GM21367 (cell line): ENCODE results near the gene CASP6.
"Not testable (repeated sequence)": the region's sequence is repeated elsewhere in the genome, so short reads cannot be mapped to it uniquely, and the experiment has no call there.

Experiments used
- ATAC-seq: cut with Tn5 transposase; IDR thresholded peaks from one replicate; pipeline ENCODE4 v1.9.1; 2021; ENCODE audit not compliant: unreplicated experiment

The CASP6 gene

DNA sequence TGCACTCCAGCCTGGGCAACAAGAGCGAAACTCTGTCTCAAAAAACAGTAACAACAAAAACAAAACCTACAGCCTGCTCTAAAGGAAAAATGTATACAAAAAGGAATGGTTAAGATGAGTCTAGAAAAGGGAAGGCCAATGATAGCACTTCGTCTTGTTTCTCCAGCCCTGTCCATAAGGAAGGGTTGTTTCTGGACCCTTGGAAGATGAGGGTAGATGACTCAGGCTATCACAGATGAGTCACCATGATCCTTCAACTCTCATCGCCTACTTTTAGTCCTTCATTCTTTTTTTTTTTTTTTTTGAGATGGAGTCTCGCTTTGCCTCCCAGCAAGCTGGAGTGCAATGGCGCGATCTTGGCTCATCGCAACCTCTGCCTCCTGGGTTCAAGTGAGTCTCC lies 17.8 kb upstream of the CASP6 start:
- no peak for ATAC-seq

DNA sequence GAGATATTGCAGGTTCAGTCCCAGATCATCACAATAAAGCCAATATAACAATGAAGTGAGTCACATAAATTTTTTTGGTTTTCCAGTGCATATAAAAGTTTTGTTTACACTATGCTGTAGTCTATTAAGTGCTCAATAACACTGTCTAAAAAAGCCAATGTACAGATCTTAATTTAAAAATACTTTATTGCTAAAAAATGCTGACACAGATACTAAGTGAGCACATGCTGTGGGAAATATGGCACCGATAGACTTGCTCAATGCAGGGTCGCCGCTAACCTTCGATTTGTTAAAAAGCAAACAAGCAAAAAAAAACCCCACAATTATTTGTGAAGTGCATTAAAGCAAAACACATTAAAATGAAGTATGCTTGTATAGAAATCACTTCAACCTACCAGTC lies 16.4 kb upstream of the CASP6 start:
- no peak for ATAC-seq

DNA sequence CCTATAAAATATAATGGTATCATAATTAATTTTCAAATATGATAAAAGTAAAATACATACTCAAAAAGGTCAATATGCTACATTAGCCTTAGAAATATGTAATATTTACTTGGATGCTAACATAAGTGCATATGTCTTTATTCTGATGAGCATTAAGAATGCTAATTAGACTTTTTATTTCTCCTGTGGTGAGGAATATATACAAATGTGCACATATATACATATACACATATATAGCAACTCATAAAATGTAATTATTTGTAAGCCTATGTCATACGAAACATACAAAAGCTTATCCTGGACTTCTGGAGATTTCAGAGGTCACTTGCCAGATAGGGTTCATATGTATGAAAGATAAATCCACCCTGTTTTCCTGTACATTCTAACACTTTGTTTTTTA lies 15.5 kb upstream of the CASP6 start:
- ATAC-seq = no peak

DNA sequence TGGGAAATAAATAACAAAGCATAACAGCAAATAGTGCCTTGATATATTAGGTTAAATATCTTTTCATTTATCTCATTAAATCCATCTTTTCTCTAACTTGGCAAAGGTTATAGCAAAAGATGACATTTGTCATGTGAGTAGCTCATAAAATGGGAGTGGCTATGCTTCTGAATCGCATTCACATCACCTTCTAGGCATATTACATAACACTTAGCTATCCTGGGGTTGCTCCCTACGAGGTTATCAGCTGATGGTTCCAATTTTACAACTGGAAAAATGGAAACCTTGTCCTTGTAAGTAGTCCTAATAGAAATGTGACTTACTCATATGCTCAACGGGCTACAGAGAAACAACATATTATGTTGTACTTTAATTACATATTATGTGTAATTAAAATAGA lies 10.3 kb upstream of the CASP6 start:
- ATAC-seq = no peak

DNA sequence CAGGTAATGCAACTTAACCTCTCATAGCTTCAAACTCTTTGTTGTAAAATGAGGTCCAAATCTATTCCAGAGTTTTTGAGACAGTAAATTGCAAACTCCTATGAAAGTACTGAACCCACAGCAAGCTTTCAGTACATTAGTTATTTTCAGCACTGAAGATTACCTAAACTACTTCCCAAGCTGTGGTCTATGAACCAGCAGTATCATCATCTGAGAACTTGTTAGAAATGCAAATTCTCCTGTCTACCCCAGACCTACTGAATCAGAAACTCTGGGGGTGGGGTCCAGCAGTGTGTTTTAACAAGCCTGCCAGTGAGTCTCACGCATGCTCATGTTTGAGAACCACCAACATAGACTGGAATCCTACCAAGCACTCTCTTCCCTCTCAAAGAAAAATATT lies 5.7 kb upstream of the CASP6 start:
- peak; percentile 87 for ATAC-seq

DNA sequence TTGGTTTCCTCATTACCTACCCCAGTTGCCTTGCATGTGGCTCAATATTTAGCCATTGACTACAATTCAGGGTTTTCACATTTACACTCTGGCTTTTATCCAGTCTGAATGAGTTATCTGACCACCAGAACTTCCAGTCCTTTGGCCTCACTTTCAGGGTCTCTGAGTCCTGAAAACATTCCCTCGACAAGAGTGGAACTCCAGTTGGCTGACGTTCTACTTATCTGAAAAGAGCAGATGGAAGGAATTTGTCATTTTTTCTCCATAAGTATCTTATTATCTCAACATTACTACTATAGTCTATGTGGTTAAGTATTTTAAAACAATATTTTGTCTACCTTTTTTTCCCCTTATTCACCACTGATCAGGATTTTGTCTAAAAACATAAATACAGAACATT lies 5.2 kb upstream of the CASP6 start:
- ATAC-seq = no peak

DNA sequence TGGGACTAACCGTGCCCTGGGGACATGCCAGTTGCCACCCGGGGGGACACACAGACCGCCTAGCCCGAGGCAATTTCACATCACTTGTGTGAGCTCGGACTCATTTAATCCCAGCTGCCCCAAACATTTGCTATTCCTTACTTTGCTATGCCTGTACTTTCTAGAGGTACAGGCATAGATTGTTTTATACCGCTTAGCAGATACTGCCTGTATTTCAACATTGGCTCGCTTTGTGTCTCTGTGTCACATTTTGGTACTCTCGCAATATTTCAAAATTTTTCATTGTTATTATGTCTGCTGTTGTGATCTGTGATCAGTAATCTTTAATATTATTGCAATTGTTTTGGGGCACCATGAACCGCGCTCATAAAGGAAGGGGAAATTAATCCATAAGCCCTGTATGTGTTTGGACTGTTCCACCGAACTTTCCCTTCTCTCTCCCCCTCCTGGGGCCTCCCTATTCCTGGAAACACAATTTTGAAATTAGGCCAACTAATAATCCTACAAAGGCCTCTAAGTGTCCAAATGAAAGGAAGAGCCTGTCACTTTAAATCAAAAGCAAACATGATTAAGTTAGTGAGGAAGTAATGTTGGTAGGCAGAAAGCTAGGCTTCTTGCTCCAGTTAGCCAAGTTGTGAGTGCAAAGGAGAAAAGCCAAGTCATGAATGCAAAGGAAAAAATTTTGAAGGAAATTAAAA lies 568 bp upstream of the CASP6 start:
- ATAC-seq = no peak

DNA sequence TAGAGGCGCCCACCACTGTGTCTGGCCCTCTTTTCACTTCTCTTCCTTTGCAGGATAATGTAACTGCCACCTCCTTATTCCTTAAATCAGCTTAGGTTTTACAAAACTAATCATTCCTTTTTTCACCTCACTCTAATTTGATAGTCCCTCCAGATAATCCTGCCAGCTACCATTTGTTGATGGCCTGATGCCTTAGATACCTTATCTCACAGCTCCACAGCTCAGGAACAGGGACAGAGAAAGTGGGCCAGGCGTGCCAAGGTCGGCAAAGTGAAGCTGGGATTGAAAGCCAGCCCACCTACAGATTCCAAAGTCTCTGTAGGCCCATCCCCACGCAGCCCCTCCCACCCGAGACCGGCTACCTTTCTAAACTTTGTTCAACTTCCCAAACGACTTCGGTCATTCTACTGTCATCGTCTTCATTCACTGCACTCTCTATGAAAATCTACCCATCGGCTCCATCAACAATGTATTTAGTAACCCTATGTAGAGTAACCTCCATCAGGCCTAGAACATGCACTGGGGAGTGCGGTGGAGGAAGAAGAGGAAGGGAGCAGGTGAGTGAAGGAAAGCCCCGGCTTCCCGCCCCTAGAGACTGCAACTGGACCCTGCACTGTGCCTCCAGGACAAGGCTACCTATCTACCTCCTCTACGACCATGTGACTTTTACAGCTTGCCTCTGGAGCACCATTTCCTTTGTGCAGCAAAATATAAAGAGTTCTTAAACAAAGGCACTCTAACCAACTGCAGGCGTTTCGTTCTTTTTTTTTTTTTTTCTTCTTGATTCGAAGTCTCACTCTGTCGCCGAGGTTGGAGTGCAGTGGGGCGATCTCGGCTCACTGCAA lies 1.5 kb downstream of the CASP6 start:
- no peak for ATAC-seq

DNA sequence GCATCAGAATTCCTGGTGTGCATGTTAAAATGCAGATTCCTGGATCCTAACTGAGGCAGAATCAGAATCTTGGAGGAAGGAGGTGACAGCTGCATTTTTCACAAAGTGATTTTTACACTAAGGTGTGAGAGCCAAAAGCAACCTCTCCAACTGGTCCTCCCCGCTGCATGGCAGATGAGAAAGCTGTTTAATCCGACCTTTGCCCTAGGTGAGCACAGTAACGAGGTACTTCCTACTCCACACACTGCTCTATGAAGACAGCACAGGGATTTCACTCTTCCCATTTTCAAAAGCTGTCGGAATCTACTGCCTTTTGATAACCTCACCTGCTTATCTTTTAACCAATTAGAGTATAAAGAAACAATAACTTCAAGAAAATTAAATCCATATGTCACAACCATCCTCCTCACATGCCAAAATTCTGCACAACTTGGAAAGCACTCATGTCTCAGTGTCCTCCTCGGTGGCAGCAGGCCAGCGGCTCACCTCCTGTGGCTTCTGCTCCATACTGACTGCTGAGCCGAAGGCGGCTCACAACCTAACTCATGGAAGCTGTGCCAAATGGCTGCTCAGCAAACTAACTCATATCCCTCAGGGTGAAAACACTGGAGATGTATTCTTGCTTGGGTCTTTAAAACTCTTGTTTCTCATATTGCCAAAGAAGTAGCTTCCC lies 3.6 kb downstream of the CASP6 start:
- no peak for ATAC-seq

DNA sequence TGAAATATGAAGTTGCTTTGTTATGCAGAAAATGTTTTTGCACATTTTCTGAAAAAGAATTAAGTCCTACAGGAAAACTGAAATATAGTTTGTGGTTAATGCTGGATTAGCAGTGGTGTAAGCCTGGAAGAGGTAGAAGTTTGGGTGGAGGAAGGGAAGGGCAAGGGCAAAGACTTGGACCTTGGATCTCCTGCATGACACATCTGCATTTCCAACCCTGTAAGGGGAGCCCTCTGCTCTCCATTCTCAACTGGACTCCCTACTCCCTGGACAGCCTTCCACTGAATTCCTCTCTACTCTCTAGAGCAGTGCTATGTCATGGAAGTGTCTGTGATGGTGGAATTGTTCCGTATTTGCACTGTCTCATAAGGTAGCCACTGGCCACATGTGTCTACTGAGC lies 4.6 kb downstream of the CASP6 start:
- ATAC-seq = no peak

DNA sequence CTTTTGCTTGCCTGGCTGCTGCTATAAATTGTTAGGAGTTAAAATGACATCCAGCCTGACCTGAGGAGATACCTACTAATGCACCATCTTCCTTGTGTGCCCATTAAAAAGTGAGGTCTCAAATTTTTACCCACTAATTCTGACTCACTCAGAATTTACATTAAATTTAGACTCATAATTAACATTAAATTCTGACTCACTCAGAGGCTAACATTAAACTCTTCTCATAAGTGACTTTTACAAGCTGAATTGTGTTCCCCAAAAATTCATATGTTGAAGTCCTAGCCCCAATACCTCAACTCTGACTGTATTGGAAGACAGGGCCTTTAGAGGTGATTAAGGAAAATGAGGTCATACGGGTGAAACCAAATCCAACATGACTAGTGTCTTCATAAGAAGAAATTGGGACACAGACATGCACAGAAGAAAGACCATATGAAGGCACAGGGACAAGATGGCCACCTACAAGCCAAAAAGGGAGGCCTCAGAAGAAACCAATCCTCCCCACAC lies 11.8 kb downstream of the CASP6 start:
- ATAC-seq = no peak

DNA sequence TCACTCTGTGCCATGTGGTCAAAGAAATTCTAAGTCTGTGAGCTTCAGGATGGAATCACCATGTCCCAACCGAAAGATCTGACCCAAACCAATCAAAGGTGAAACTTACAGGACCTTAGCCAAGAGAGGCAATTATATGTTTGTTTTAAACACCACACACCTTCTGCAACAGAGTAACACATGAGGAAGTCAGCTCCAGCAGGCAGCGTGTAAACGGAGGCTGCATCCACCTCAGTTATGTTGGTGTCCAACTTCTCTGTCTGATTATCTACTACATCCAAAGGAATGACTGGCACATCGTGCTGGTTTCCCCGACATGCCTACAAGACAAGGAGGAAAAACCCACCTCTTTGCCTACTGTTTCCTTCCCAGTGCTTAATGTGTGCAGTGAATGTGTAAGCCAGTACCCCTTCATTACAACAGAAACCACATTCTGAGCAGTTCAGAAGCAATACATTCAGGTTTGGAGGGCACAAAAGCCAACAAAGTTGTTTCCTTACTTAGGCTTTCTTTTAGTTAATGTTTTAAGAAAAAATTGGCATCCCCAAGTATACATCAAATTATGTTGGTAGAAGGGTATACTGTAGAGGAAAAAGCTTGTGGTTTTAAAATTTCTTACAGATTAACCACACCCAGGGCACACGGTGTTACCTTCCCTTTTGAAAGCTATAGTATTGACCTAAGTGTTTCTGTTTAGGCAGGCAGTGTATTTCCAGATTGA lies 12.4 kb downstream of the CASP6 start:
- peak; percentile 89 for ATAC-seq

DNA sequence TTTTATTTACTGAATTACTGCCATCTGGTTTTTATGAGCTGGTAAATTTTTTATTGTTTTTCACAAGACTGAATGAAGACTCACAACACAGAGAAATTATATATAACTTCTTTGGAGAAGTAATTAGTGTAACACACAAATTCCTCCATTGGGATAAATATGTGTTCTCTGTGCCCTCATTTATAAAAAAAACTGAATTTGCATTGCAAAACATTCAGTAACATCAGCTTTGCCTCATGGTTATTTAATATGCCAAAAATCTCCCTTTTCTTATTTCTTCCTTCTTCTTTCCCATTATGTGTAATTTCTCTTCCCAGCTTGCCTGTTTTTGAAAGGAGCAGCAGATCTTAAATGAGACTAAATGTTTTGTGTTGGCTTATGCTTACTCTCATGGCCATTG lies 18.5 kb downstream of the CASP6 start:
- no peak for ATAC-seq

DNA sequence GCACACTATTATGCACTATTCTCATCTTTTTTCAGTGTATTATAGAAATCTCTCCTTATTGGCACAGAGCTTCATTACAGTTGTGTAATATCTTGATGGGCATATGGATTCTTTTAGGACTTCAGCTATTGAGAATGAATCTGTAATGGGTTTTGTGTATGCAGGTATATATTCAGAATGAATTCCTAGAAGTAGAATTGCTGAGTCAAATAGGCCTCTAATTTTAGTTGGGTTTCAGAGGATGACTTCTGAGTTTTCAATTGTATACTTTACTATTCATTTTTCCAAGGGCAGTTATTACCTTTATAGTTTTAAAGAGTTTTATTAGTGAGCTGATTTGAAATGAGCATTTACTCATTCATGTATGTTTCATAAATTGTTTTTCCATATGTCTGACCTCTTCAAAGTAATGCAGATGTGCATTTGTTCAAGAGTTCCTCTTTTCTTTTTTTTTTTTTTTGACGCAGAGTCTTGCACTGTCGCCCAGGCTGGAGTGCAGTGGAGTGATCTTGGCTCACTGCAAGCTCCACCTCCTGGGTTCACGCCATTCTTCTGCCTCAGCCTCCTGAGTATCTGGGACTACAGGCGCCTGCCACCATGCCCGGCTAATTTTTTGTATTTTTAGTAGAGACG lies 19.5 kb downstream of the CASP6 start:
- ATAC-seq = no peak

DNA sequence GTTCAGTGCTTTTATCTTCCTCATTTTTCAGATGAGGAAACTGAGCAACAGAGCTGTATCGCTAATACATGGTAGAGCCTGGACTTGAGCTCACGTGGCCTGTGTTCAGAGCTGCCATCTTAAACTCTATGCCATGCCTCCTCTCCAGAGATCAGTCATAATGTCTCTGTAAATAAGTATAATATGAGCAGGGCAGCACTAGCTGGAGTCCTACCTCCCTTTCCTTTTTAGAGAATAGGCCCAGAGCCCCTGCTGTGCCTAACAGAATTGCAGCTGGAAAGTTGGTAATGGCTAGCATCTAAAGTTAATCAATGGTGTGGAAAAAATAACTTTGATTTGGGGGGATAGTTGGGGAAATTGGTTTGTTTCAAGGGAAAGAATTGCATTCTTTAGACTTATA lies 20.4 kb downstream of the CASP6 start:
- ATAC-seq = no peak

DNA sequence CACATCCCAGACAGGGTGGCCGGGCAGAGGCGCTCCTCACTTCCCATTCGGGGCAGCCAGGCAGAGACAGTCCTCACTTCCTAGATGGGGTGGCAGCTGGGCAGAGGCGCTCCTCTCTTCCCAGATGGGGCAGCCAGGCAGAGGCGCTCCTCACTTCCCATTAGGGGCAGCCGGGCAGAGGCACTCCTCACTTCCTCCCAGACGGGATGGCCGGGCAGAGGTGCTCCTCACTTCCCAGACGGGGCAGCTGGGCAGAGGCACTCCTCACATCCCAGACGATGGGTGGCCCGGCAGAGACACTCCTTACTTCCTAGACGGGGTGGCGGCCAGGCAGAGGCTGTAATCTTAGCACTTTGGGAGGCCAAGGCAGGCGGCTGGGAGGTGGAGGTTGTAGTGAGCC lies 24.3 kb downstream of the CASP6 start:
- ATAC-seq = not testable (repeated sequence)

DNA sequence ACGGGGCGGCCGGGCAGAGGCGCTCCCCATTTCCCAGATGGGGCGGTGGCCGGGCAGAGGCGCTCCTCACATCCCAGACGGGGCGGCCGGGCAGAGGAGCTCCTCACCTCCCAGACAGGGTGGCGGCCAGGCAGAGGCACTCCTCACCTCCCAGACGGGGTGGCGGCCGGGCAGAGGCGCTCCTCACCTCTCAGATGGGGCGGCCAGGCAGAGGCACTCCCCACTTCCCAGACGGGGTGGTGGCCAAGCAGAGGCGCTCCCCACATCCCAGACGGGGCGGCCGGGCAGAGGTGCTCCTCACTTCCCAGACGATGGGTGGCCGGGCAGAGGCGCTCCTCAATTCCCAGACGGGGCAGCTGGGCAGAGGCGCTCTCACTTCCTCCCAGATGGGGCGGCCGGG lies 24.8 kb downstream of the CASP6 start:
- ATAC-seq = not testable (repeated sequence)

DNA sequence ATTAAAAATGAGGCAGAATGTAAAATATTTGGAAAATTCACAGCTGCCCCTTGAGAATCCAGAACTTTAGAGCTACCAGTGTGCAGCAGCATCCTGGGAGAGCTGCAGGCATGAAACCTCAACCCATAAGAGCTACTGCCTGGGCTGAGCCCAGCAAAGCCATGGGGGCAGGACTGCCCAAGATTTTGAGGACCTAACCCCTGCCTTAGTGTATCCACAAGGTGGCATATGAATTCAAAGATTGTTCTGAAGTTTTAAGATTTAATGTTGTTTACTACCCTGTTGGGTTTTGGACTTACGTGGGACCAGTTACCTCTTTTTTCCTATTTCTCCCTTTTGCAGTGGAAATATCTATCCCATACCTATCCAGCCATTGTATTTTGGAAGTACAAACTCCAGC lies 26.4 kb downstream of the CASP6 start:
- no peak for ATAC-seq

DNA sequence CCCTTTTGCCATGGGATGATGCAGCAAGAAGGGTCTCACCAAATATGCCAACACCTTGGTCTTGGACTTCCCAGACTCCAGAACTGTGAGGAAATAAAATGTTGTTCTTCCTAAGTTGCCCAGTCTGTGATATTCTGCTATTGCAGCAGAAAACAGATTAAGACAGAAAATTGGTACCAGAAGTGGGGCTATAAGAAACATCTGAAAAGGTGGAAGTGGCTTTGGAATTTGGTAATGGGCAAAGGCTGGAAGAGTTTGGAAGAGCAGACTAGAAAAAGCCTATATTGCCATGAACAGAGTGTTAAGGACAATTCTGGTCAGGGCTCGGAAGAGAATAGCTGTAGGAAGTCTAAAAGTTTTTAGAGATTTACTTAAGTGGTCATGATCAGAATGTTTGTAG lies 27.4 kb downstream of the CASP6 start:
- no peak for ATAC-seq

DNA sequence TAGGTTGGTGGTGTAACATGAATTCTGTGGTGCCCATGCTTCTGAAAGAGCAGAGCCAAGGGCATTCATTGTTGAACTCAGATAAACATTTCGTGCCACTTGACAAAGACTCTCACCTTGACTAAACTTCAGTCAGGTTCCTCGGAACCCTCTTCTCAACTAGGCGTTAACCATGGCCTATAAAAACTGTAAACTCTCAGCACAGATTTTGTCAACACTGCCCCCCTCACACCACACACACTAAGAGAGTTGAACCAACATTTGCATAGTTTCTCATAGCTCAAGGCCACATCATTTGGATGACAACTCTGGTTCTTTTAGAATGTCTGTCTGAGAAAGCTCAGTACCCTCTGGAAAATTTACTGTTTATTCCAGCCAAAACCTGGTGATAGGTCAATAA lies 28.1 kb downstream of the CASP6 start:
- peak; percentile 67 for ATAC-seq

DNA sequence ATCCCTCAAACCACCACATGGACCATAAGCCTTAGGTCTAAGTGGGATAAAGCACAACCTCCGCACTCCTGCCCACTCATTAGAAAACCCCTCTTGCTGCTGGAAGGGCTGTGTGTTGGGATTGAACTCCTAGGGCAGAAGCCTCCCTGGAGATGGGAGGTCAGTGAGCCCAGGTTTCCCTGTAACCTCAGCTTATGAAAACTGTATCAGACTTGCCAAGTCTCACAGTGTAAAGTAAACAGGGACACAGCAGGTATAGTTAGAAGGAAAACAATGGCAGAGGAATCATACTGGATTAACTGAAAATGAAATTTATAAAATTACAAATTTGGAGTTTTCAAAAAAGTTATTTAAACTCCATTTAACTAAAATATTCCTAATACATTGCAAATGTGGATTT lies 29.9 kb downstream of the CASP6 start:
- ATAC-seq = no peak
